Measurements from ENCODE around the gene ECD. TPM values are rescaled to one million over a fixed set of nuclear protein-coding genes. Genes with fewer than 3 reads are reported as not detected.
A peak's percentile ranks its signal among the peaks of the same experiment; 100 is the strongest.

Gene ECD
- total RNA-seq, 4 donors from 2014 or later = 29.8 to 35.4 (median 31.3) TPM

GRCh38 chr10:73106301-73106700 lies 61.5 kb downstream of the ECD start:
- DNase-seq (ENCODE audit: low spot score in 2 of 2) = no peak

GRCh38 chr10:73099141-73099540 lies 68.7 kb downstream of the ECD start:
- H3K4me3 ChIP-seq (ENCODE audit: low read depth, poor library complexity, severe bottlenecking) = no peak overlapping the region
- no peak for TF ChIP-seq POLR2A (IDR thresholded peaks at IDR 0.05)
- no peak for TF ChIP-seq CTCF (IDR thresholded peaks at IDR 0.05)
- 38 to 40% methylated on average over 1 of the region's 1 CpG for WGBS, 2 donors
- DNase-seq (ENCODE audit: low spot score in 2 of 2) = peak in 1 of 2 donors; percentile 38
- intact Hi-C loops (cut with DNase I; ENCODE audit: low total_unique reads) = no loop called here

More at GRCh38 chr10:73106301-73106700, 61.5 kb downstream of the ECD start:
- 87 to 90% methylated on average over 3 of the region's 3 CpGs for WGBS, 2 donors
- intact Hi-C loops (cut with DNase I; ENCODE audit: low total_unique reads) = no loop called here
- H3K4me3 ChIP-seq (ENCODE audit: low read depth, poor library complexity, severe bottlenecking) = no peak overlapping the region
- TF ChIP-seq CTCF (IDR thresholded peaks at IDR 0.05) (no peak), POLR2A (IDR thresholded peaks at IDR 0.05) (no peak)

- intact Hi-C loops (cut with DNase I; ENCODE audit: low total_unique reads) = no loop called here
- TF ChIP-seq POLR2A (IDR thresholded peaks at IDR 0.05) = no peak
- no peak for TF ChIP-seq CTCF (IDR thresholded peaks at IDR 0.05)
- no peak for DNase-seq (ENCODE audit: low spot score in 2 of 2)
- 34 to 38% methylated on average over 4 of the region's 4 CpGs for WGBS, 2 donors
- H3K4me3 ChIP-seq (ENCODE audit: low read depth, poor library complexity, severe bottlenecking) = no peak overlapping the region
Observed at GRCh38 chr10:73097305-73097670, 70.5 kb downstream of the ECD start.

GRCh38 chr10:73096449-73097304 lies 71.1 kb downstream of the ECD start, which contains the start of gene P4HA1:
Gene P4HA1, minus strand, starts transcription at chr10:73096866. Its CDS starts 21,983 bp downstream, at chr10:73074883.
- peak within 1 kb of the TSS; percentile 96 for H3K4me3 ChIP-seq (ENCODE audit: low read depth, poor library complexity, severe bottlenecking)
- peak; percentile 97 to 100 for DNase-seq (ENCODE audit: low spot score in 2 of 2)
- 0 to 1% methylated on average over 62 to 63 of the region's 75 CpGs for WGBS, 2 donors
- intact Hi-C loops (cut with DNase I; ENCODE audit: low total_unique reads) = no loop called here
- TF ChIP-seq POLR2A (IDR thresholded peaks at IDR 0.05) (peak in 1 of 2 donors; percentile 74), CTCF (IDR thresholded peaks at IDR 0.05) (peak in 1 of 3 donors; percentile 68)

GRCh38 chr10:73096041-73096448 lies 71.8 kb downstream of the ECD start:
- peak overlapping the region; percentile 96 for H3K4me3 ChIP-seq (ENCODE audit: low read depth, poor library complexity, severe bottlenecking)
- intact Hi-C loops (cut with DNase I; ENCODE audit: low total_unique reads) = no loop called here
- DNase-seq (ENCODE audit: low spot score in 2 of 2) = peak; percentile 54 to 93
- TF ChIP-seq CTCF (IDR thresholded peaks at IDR 0.05) (no peak), POLR2A (IDR thresholded peaks at IDR 0.05) (no peak)
- 0% methylated on average over 29 of the region's 29 CpGs for WGBS, 2 donors

All from lower leg skin (tissue), 4 donors.